Progenitor cell of endocrine pancreas (in vitro differentiated cells): Measurements from ENCODE around the gene HECW1. TPM values are rescaled to one million over a fixed set of nuclear protein-coding genes. Genes with fewer than 3 reads are reported as not detected.
A peak's percentile ranks its signal among the peaks of the same experiment; 100 is the strongest.

ENCODE experiments used
- DNase-seq: peaks from one replicate; pipeline ENCODE4 v3.0.0; 2021; ENCODE audit warnings: low spot score; ENCODE audit not compliant: unreplicated experiment
- H3K27ac Mint-ChIP-seq: 2 replicates; pipeline ENCODE4 v1.8.0; 2021; ENCODE audit warnings: mild to moderate bottlenecking, moderate library complexity, mixed read lengths
- H3K27me3 Mint-ChIP-seq: 2 replicates; pipeline ENCODE4 v1.8.0; 2021; ENCODE audit warnings: mixed read lengths
- H3K36me3 Mint-ChIP-seq: 2 replicates; pipeline ENCODE4 v1.8.0; 2022; ENCODE audit warnings: mixed read lengths; ENCODE audit not compliant: insufficient read depth
- H3K4me1 Mint-ChIP-seq: 2 replicates; pipeline ENCODE4 v1.8.0; 2021; ENCODE audit warnings: low read depth, mixed read lengths
- H3K4me3 Mint-ChIP-seq: 2 replicates; pipeline ENCODE4 v1.8.0; 2021; ENCODE audit warnings: low read depth, mild to moderate bottlenecking, moderate library complexity, mixed read lengths
- H3K9me3 Mint-ChIP-seq: 2 replicates; pipeline ENCODE4 v1.8.0; 2021; ENCODE audit warnings: low read depth, mixed read lengths
- total RNA-seq: library from RNA; stranded (reverse); gene quantifications from 2 replicates; pipeline ENCODE4 v1.2.1, GENCODE V29; 2021
- TF ChIP-seq, protein P1 (sequence below): fragments of 200-600 bp; sonication (generic); IDR thresholded peaks from one replicate; pipeline ENCODE4 v1.5.0; 2021; ENCODE audit warnings: antibody characterized with exemption, mild to moderate bottlenecking; ENCODE audit not compliant: unreplicated experiment

HECW1 gene
- total RNA-seq, 1 donor from 2014 or later: 0.50 TPM

DNA sequence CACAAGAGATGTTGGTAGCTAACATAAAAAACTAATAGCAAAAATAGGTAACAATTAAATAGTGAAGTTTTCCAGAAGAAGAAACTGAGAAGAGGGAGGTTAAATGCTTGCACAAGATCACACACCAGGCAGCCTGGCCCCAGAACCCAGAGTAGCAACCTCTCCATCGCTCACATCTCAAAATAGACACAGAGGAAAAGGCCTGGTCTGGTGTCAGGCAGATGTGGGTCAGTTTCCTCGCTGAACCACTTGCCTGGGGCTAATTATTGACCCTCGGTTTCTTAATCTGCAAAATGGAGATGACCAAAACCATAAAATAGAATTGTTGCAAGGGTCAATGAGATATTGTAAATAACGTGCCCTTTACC, 425.9 kb downstream of the HECW1 start:
- TF ChIP-seq, protein P1, sequence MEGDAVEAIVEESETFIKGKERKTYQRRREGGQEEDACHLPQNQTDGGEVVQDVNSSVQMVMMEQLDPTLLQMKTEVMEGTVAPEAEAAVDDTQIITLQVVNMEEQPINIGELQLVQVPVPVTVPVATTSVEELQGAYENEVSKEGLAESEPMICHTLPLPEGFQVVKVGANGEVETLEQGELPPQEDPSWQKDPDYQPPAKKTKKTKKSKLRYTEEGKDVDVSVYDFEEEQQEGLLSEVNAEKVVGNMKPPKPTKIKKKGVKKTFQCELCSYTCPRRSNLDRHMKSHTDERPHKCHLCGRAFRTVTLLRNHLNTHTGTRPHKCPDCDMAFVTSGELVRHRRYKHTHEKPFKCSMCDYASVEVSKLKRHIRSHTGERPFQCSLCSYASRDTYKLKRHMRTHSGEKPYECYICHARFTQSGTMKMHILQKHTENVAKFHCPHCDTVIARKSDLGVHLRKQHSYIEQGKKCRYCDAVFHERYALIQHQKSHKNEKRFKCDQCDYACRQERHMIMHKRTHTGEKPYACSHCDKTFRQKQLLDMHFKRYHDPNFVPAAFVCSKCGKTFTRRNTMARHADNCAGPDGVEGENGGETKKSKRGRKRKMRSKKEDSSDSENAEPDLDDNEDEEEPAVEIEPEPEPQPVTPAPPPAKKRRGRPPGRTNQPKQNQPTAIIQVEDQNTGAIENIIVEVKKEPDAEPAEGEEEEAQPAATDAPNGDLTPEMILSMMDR: no peak
- Mint-ChIP-seq H3K4me3 (no peak overlapping the region), H3K36me3 (no peaks in the 10 kb centered on the region), H3K27ac (no peak overlapping the region), H3K27me3 (peaks cover 5% of the 10 kb centered on the region), H3K9me3 (no peaks in the 10 kb centered on the region), H3K4me1 (peaks cover 19% of the 10 kb centered on the region)
- DNase-seq: no peak

DNA sequence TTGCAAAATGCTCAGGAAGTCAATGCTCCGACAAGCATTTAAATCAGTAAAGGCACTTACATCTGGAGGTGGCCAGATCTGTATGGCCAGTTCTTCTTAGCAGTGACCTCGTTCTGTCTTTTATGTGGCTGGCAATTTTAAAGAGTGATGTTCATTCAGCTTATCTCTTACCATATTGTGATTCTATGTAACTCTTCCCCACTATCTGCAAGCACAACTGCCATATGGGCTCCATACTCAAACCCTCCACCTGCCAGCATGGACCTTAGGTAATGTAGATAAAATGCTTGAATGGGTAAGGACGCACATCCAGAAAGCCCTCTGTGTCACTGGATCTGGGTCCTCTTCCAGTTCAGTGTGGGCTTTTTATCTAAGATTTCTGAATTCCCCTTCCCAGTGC, 428.0 kb downstream of the HECW1 start:
- Mint-ChIP-seq H3K9me3 (no peaks in the 10 kb centered on the region), H3K4me1 (peaks cover 19% of the 10 kb centered on the region), H3K27me3 (no peaks in the 10 kb centered on the region), H3K36me3 (no peaks in the 10 kb centered on the region), H3K27ac (no peak overlapping the region), H3K4me3 (no peak overlapping the region)
- TF ChIP-seq, protein P1: no peak
- DNase-seq: no peak

DNA sequence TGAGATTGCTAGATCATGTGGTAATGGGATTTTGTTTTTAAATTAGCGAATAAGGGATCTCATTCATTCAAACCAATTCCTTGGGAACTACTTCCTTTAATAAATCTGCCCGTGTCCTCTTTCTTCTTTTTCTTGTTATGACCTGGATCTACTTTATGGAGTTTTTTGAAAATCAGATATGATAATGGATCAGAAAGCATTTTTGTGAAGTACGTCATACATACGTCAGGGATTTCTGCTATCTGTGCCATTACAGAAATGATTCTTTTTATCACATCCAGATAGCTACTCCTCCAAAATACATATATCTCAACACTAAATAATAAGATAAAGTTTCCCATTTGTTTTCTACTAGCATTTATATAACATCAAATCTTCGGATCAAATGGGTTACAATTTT, 430.3 kb downstream of the HECW1 start:
- Mint-ChIP-seq H3K27ac (no peak overlapping the region), H3K4me3 (no peak overlapping the region)
- TF ChIP-seq, protein P1: no peak

DNA sequence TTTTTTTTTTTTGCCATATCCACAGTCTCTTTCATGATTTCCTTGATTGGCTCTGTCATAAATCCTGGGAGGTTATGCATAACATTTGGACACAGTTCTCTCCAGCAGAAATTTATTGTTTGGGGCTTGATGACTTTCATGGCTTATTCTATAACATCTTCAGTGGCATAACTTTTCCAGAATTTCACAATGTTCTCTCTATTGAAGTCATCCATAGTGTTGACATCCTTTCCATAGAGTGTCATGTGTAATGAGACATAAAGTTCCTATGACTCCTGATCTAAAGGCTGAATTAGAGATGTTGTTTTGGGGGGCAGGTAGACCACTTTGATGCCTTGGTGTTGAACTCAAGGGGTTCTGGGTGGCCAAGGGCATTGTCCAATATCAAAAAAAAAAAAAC, 433.8 kb downstream of the HECW1 start:
- H3K4me3 Mint-ChIP-seq: no peak overlapping the region
- no peaks in the 10 kb centered on the region for H3K27me3 Mint-ChIP-seq
- no peaks in the 10 kb centered on the region for H3K4me1 Mint-ChIP-seq
- H3K9me3 Mint-ChIP-seq: peaks cover 9% of the 10 kb centered on the region
- no peak overlapping the region for H3K27ac Mint-ChIP-seq
- no peak for DNase-seq
- no peaks in the 10 kb centered on the region for H3K36me3 Mint-ChIP-seq
- TF ChIP-seq, protein P1: no peak

More for the DNA sequence above, 430.3 kb downstream of the HECW1 start:
- Mint-ChIP-seq H3K27me3 (no peaks in the 10 kb centered on the region), H3K4me1 (peaks cover 8% of the 10 kb centered on the region), H3K9me3 (peaks cover 9% of the 10 kb centered on the region), H3K36me3 (no peaks in the 10 kb centered on the region)
- DNase-seq: no peak

DNA sequence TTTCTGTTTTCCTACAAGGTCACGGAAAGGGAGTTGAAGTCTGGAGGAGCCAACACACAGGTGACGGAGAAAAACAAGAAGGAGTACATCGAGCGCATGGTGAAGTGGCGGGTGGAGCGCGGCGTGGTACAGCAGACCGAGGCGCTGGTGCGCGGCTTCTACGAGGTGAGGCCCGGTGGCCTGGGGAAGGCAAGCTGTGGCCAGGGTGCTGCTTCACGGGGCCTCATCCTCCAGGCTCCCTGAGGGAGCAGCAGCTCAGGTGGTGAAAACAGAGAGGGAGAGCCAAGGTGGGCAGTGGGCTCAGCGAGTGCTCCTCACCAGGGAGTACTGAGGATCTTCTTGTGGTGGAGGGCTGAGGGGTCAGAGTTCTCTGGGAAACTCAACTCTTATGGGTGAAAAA, 438.0 kb downstream of the HECW1 start:
- H3K9me3 Mint-ChIP-seq: peaks cover 9% of the 10 kb centered on the region
- H3K4me1 Mint-ChIP-seq: no peaks in the 10 kb centered on the region
- TF ChIP-seq, protein P1: no peak
- DNase-seq: no peak
- peak overlapping the region; percentile 26 for H3K27ac Mint-ChIP-seq
- H3K36me3 Mint-ChIP-seq: no peaks in the 10 kb centered on the region
- no peak overlapping the region for H3K4me3 Mint-ChIP-seq
- H3K27me3 Mint-ChIP-seq: peaks cover 6% of the 10 kb centered on the region

DNA sequence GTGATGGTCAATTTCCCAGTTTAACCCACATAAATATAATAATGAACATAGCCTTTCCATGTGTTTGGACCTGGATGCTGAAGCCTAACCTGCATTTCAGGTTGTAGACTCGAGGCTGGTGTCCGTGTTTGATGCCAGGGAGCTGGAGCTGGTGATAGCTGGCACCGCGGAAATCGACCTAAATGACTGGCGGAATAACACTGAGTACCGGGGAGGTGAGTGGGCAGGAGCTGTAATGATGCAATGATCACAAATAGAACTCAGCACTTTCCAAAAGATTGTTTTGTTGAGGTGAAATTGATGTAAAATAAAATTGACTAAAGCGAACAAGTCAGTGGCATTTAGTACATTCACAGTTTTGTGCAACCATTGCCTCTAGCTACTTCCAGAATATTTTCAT, 439.7 kb downstream of the HECW1 start:
- no peak for DNase-seq
- Mint-ChIP-seq H3K9me3 (peaks cover under 1% of the 10 kb centered on the region), H3K27ac (no peak overlapping the region), H3K36me3 (no peaks in the 10 kb centered on the region), H3K4me1 (peaks cover 3% of the 10 kb centered on the region), H3K27me3 (peaks cover 13% of the 10 kb centered on the region), H3K4me3 (no peak overlapping the region)
- TF ChIP-seq, protein P1: no peak
